NCI-H2196 (cell line): Measurements from ENCODE around the gene SEMA7A.

Experiments used
- DNase-seq: peaks from one replicate; lab custom pipeline; 2025; ENCODE audit not compliant: unreplicated experiment; lab: John Stamatoyannopoulos, UW

Gene SEMA7A

GRCh38 chr15:74431645-74432044 is 2.1 kb downstream of the SEMA7A start:
- DNase-seq = no peak

- DNase-seq = no peak
These were observed 2.6 kb downstream of the SEMA7A start for GRCh38 chr15:74431116-74431515.

GRCh38 chr15:74430510-74430951 is 3.2 kb downstream of the SEMA7A start:
- no peak for DNase-seq

DNA sequence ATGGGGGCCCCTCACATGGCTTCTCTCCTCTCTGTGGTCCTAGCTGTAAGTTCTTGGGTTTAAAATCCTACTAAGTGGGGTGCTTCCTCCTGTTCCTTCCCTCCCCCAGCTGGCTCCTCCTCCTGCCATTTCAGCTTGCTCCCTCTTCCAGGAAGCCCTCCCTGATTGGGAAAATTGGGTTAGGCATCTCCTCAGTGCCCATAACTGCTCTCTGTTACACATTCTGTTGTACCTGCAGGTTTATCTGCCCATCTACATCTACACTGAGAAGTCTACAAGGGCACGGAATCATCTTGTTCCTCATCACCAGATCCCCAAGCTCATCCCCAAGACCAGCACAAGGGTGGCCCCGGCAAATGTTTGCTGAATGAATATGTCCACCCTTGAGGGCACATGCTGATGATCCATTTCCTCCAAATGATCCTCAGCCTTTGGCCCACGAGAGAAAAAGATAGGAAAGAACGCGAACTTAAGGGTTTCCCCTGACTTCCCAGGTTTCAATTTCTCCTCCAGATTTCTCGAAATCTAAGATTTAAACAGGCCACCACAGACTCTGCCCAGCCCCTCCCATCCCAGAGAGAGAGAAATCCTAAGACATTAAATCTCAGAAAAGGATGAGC is 3.9 kb downstream of the SEMA7A start:
- DNase-seq = no peak

GRCh38 chr15:74428970-74429780 is 4.6 kb downstream of the SEMA7A start:
- DNase-seq = no peak

- DNase-seq = no peak
These were observed 5.3 kb downstream of the SEMA7A start for GRCh38 chr15:74428442-74428787.

DNA sequence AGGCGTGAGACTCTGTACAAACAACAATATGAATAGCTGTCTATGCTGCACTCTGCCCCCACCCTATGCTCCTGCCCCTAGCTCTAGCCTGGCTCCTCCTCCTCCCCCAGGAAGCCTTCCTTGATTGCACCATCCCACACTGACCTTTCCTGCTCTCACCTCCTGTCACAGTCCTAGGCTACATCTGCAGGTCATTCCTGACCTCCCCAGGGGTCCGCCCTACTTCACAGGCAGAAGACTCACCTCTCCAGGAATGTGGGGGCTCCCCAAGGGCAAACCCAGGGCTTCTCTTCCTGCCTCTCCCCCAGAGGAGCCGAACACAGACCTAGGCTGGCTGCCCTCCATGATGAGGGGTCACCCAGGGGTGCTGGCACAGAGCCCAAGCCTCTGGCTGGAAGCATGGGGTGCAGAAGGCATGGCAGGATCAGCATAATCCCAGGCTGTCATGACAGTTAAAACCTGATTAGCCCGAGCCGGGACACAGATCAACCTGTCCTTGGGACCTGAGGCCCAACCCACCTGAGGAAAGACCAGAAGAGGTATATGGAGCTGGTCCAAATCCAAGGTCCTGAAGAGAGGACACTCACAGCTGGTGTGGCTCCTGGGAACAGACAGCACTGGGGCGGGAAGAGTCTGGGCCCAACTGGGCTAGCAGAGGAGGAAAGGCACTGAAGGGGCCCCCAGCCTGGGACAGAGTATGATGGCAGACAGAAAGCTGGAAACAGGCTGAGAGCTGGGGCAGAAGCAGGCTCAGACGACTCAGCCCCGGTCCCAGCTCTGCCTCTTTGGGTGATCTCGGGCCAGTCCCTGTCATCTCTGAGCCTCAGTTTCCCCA is 5.9 kb downstream of the SEMA7A start:
- DNase-seq = no peak

GRCh38 chr15:74426404-74427281 is 7.1 kb downstream of the SEMA7A start:
- DNase-seq = no peak

GRCh38 chr15:74425630-74426029 is 8.1 kb downstream of the SEMA7A start:
- no peak for DNase-seq

DNA sequence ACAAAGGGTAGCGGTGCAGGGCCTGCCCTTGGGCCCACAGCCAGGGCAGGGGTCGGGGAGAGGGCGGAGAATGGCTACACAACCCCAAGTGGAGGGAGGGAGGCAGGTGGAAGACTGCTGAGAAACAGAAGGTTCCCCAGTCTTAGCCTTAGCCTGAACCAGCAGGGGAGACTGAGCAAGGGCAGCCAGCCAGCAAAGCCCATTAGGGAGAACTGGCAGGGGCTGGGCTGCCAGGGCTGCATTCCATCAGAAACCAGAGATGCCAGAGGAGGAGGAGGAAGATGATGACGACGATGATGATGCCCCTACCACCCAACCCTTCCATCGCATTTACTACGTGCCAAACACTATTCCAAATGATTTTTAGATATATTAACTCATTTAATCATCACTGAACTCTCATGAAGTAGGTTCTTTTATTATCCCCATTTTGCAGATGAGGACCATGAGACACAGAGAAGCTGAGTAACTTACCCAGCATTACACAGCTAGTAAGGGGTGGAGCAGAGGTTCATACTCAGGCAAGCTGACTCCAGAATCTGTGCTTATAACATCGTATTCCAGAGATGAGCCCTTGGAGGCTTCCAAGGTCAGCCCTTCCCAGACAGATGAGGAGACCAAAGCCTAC is 8.7 kb downstream of the SEMA7A start:
- DNase-seq = no peak

- no peak for DNase-seq
These were observed 10.1 kb downstream of the SEMA7A start for GRCh38 chr15:74423431-74424257.

DNA sequence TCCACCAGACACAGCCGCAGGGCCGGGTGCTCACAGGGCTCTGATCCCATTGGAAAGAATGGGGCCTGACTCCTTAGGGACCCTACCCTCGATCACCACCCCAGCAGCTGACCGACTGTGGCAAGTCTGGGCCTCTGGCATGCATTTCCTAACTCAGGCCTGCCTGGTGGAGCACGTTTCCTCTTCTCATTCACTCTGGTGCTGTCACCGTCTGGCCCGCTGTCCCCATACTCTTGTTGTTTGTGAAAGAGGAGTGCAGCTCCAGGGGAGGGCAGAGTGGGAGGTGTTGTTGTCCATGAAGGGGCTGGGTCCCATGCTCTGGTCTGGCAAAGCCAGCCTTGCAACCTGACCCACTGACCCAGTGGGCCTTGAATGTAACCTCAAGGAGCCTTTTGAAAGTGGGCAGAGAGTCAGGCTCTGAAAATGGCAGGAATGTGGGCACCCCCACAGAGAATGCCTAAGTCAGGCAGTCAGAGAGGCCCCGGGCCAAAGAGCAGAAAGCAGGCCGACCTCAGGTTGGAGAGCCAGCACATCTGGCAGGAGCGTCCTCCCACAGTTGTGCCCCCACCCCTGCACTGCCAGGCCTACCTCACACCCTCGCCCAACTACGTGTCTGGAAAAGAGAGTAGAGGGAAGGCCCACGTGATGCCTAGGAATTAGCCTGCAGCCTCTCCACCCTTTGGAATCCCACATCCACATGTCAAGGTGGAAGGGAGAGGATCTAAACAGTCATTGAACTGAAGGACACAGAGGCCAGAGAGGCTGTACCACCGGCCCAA is 10.9 kb downstream of the SEMA7A start:
- no peak for DNase-seq

DNA sequence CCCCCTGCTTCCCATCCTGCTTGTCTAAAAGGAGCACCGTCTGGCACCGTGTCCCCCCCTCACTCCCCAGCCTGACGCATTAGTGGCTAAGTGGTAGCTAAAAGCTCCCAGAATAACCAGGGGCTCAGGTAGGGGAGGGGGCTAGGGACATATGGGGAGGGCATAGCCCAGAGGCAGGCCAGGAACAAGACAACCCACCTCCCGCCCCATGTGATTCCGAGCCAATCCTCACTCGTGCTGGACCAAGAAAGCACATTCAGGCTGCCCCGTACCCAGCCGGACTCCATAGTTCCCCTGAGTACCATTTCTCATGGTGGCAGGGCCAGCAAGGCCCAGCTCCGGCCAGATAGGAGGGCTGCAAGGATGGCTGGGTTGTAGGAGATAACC is 11.5 kb downstream of the SEMA7A start:
- DNase-seq = no peak

- DNase-seq = no peak
These were observed 12.2 kb downstream of the SEMA7A start for GRCh38 chr15:74421302-74422245.

- no peak for DNase-seq
These were observed 13.4 kb downstream of the SEMA7A start for GRCh38 chr15:74420193-74420905.

GRCh38 chr15:74419432-74419831 is 14.3 kb downstream of the SEMA7A start:
- no peak for DNase-seq
